HS-27A (cell line): ENCODE data around the gene POLDIP3.

Source experiments
- DNase-seq: peaks from one replicate; pipeline ENCODE4 v3.0.0-alpha.2; 2012; ENCODE audit warnings: low read depth, missing footprints

POLDIP3 gene

GRCh38 chr22:42642806-42643633, 28.3 kb upstream of the POLDIP3 start:
- no peak for DNase-seq

- DNase-seq: no peak
These were observed 27.2 kb upstream of the POLDIP3 start for GRCh38 chr22:42641801-42642413.

- no peak for DNase-seq
These were observed 25.0 kb upstream of the POLDIP3 start for GRCh38 chr22:42639541-42640241.

GRCh38 chr22:42637555-42637954, 22.9 kb upstream of the POLDIP3 start:
- no peak for DNase-seq

GRCh38 chr22:42636506-42636905, 21.8 kb upstream of the POLDIP3 start:
- no peak for DNase-seq

GRCh38 chr22:42635531-42635930, 20.8 kb upstream of the POLDIP3 start:
- peak; percentile 83 for DNase-seq

- no peak for DNase-seq
These were observed 18.3 kb upstream of the POLDIP3 start for GRCh38 chr22:42633013-42633412.

- DNase-seq: no peak
These were observed 17.4 kb upstream of the POLDIP3 start for GRCh38 chr22:42632096-42632495.

- no peak for DNase-seq
These were observed 16.4 kb upstream of the POLDIP3 start for GRCh38 chr22:42630901-42631602.

- DNase-seq: no peak
These were observed 15.5 kb upstream of the POLDIP3 start for GRCh38 chr22:42630211-42630610.

- no peak for DNase-seq
These were observed 13.3 kb upstream of the POLDIP3 start for GRCh38 chr22:42627981-42628380.

GRCh38 chr22:42626951-42627625, 12.4 kb upstream of the POLDIP3 start:
- DNase-seq: no peak

GRCh38 chr22:42626431-42626830, 11.7 kb upstream of the POLDIP3 start:
- no peak for DNase-seq

GRCh38 chr22:42625416-42625815, 10.7 kb upstream of the POLDIP3 start:
- DNase-seq: no peak

- no peak for DNase-seq
These were observed 9.9 kb upstream of the POLDIP3 start for GRCh38 chr22:42624551-42625106.

GRCh38 chr22:42623756-42624441, 9.2 kb upstream of the POLDIP3 start:
- no peak for DNase-seq

GRCh38 chr22:42623301-42623751, 8.6 kb upstream of the POLDIP3 start:
- no peak for DNase-seq

GRCh38 chr22:42622061-42622710, 7.5 kb upstream of the POLDIP3 start:
- no peak for DNase-seq

- DNase-seq: peak; percentile 26
These were observed 6.9 kb upstream of the POLDIP3 start for GRCh38 chr22:42621505-42622002.

GRCh38 chr22:42620084-42620483, 5.4 kb upstream of the POLDIP3 start:
- DNase-seq: no peak
